Right renal cortex interstitium (tissue), 3 donors: ENCODE measurements around the gene DENND2A. TPM values are rescaled to one million over a fixed set of nuclear protein-coding genes. Genes with fewer than 3 reads are reported as not detected.
A peak's percentile ranks its signal among the peaks of the same experiment; 100 is the strongest.
"Not testable (repeated sequence)": the region's sequence is repeated elsewhere in the genome, so short reads cannot be mapped to it uniquely, and the experiment has no call there.

Source experiments
- DNase-seq, 3 donors: peaks; one replicate each; pipeline ENCODE4 v3.0.0-alpha.2; 2013; ENCODE audit warnings: low read depth in 3 of 3, low spot score in 2 of 3
- polyA plus RNA-seq, 3 donors: library from polyadenylated mRNA; unstranded; fragments of 120-200 nt; gene quantifications; one replicate each; pipeline ENCODE4 v1.2.1, GENCODE V29; 2013; ENCODE audit not compliant: insufficient read length in 3 of 3

Gene DENND2A
- polyA plus RNA-seq, 3 donors, result 37.1 to 40.4 (median 37.4) TPM

- no peak for DNase-seq
Measured at GRCh38 chr7:140521421-140521820, 119.2 kb downstream of the DENND2A start.

GRCh38 chr7:140519007-140519399 is 121.6 kb downstream of the DENND2A start:
- DNase-seq, result no peak

- no peak for DNase-seq
Measured at GRCh38 chr7:140518370-140519006, 122.1 kb downstream of the DENND2A start.

- DNase-seq, result peak in 1 of 3 donors; percentile 83
Measured at GRCh38 chr7:140517546-140518369, 122.9 kb downstream of the DENND2A start.

GRCh38 chr7:140512317-140513000 is 128.2 kb downstream of the DENND2A start:
- DNase-seq, result no peak

GRCh38 chr7:140509789-140510188 is 130.8 kb downstream of the DENND2A start:
- DNase-seq, result no peak

- DNase-seq, result not testable (repeated sequence)
Measured at GRCh38 chr7:140507556-140507955, 133.1 kb downstream of the DENND2A start.

- no peak for DNase-seq
Measured at GRCh38 chr7:140506788-140507464, 133.7 kb downstream of the DENND2A start.

- no peak for DNase-seq
Measured at GRCh38 chr7:140501966-140502365, 138.6 kb downstream of the DENND2A start.

GRCh38 chr7:140497807-140498206 is 142.8 kb downstream of the DENND2A start:
- DNase-seq, result not testable (repeated sequence)

- no peak for DNase-seq
Measured at GRCh38 chr7:140497241-140497769, 143.3 kb downstream of the DENND2A start.

GRCh38 chr7:140495514-140496097 is 145.0 kb downstream of the DENND2A start:
- DNase-seq, result no peak

- DNase-seq, result no peak
Measured at GRCh38 chr7:140494867-140495266, 145.7 kb downstream of the DENND2A start.

- no peak for DNase-seq
Measured at GRCh38 chr7:140489026-140489359, 151.6 kb downstream of the DENND2A start.

- DNase-seq, result no peak
Measured at GRCh38 chr7:140485500-140486265, 154.9 kb downstream of the DENND2A start.

GRCh38 chr7:140484951-140485499 is 155.6 kb downstream of the DENND2A start:
- no peak for DNase-seq

GRCh38 chr7:140484479-140484878 is 156.1 kb downstream of the DENND2A start:
- DNase-seq, result no peak

- no peak for DNase-seq
Measured at GRCh38 chr7:140479739-140480084, 160.9 kb downstream of the DENND2A start.

- DNase-seq, result peak; percentile 82 to 88 (median 83)
Measured at GRCh38 chr7:140479062-140479738, 161.4 kb downstream of the DENND2A start, which contains the start of gene MKRN1. Gene MKRN1, minus strand, starts transcription at chr7:140479505. Its CDS starts 161 bp downstream, at chr7:140479344.
